CD4-positive, CD25-positive, alpha-beta regulatory T cell (primary cell): Measurements from ENCODE around the gene TLX3. TPM values are rescaled to one million over a fixed set of nuclear protein-coding genes. Genes with fewer than 3 reads are reported as not detected.

Experiments
- ATAC-seq, 2 donors: fragments of 150-1000 bp; cut with Tn5 transposase; one replicate each; pipeline ENCODE4 v1.10.0; 2021; ENCODE audit warnings: low read depth in 2 of 2, moderate number of reproducible peaks in 2 of 2, moderate library complexity in 1 of 2
- DNase-seq, 3 donors: peaks; one replicate each; pipeline versions ENCODE4 v3.0.0 to v3.0.0-alpha.2; 2012 to 2022; ENCODE audit warnings: mixed read lengths in 1 of 3
- H3K27ac ChIP-seq: one replicate; pipeline ENCODE4 v1.7.0; 2013; ENCODE audit warnings: mild to moderate bottlenecking, low read length; ENCODE audit not compliant: insufficient read depth, poor library complexity, severe bottlenecking
- H3K27me3 ChIP-seq: one replicate; pipeline ENCODE4 v1.7.0; 2013; ENCODE audit warnings: low read length; ENCODE audit not compliant: control insufficient read depth, insufficient read depth
- H3K36me3 ChIP-seq: one replicate; pipeline ENCODE4 v1.7.0; 2013; ENCODE audit warnings: mild to moderate bottlenecking, low read length, moderate library complexity; ENCODE audit not compliant: control insufficient read depth, insufficient read depth
- H3K4me1 ChIP-seq: 2 replicates; pipeline ENCODE4 v1.7.0; 2013; ENCODE audit warnings: mild to moderate bottlenecking, low read length; ENCODE audit not compliant: insufficient read depth, control insufficient read depth, poor library complexity, severe bottlenecking
- H3K4me3 ChIP-seq: one replicate; pipeline ENCODE4 v1.7.0; 2013; ENCODE audit warnings: low read depth, mild to moderate bottlenecking, low read length, moderate library complexity
- H3K9me3 ChIP-seq, 2 experiments: 1 replicate in 1 of 2; 2 replicates in 1 of 2; pipeline ENCODE4 v1.7.0; 2013; ENCODE audit warnings: low read length in 2 of 2, mild to moderate bottlenecking in 1 of 2, moderate library complexity in 1 of 2; ENCODE audit not compliant: control insufficient read depth in 2 of 2
- H3K27ac Mint-ChIP-seq, 3 donors: one replicate each; pipeline ENCODE4 v1.8.0; 2020 to 2022; ENCODE audit warnings: mild to moderate bottlenecking in 3 of 3, mixed read lengths in 3 of 3, moderate library complexity in 2 of 3
- H3K27me3 Mint-ChIP-seq: one replicate; pipeline ENCODE4 v1.8.0; 2022; ENCODE audit warnings: mild to moderate bottlenecking, mixed read lengths
- H3K36me3 Mint-ChIP-seq: one replicate; pipeline ENCODE4 v1.8.0; 2020; ENCODE audit warnings: mixed read lengths
- H3K4me1 Mint-ChIP-seq, 4 donors: one replicate each; pipeline ENCODE4 v1.8.0; 2020 to 2022; ENCODE audit warnings: mixed read lengths in 4 of 4, mild to moderate bottlenecking in 1 of 4
- H3K4me3 Mint-ChIP-seq, 4 donors: one replicate each; pipeline ENCODE4 v1.8.0; 2020 to 2022; ENCODE audit warnings: mild to moderate bottlenecking in 4 of 4, mixed read lengths in 4 of 4, moderate library complexity in 3 of 4
- H3K9me3 Mint-ChIP-seq, 7 donors: one replicate each; pipeline ENCODE4 v1.8.0; 2020 to 2022; ENCODE audit warnings: mixed read lengths in 7 of 7, mild to moderate bottlenecking in 3 of 7, moderate library complexity in 2 of 7
- polyA plus RNA-seq, 4 donors: library from polyadenylated mRNA; unstranded; fragments of 300-500 nt; fragmentation: Illumina TruSeq; gene quantifications; one replicate each; pipeline ENCODE4 v1.2.3, GENCODE V29; 2021
- total RNA-seq: library from RNA; stranded (reverse); gene quantifications from one replicate; pipeline ENCODE4 v1.2.3, GENCODE V29; 2022

TLX3 gene
- total and polyA plus RNA-seq, 5 donors from 2014 or later, result not detected

DNA sequence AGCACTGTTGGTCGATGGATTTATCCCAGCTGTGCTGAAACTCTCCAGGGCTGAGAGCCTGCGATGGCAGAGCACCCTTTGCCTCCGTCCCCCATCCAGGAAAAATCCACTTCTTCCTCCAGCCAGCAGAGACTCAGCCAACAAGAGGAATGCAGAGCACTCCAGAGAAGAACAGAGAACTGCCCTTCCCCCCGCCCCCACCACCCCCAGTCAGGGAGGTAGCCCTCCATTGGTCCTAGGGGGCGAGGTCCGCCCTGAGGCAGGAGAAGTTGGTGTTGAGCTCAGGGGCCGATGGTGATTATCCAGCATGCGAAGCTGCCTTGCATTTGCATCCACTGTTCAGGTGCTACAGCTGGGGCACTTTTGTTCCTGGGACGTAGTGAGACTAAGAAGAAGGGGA, 9.0 kb downstream of the TLX3 start:
- H3K27me3 Mint-ChIP-seq, result peaks cover 85% of the 10 kb centered on the region
- H3K4me1 ChIP-seq, result peaks cover 4% of the 10 kb centered on the region
- no peak for ATAC-seq
- H3K36me3 Mint-ChIP-seq, result no peaks in the 10 kb centered on the region
- H3K27me3 ChIP-seq, result peaks cover 28% of the 10 kb centered on the region
- H3K27ac ChIP-seq, result no peak overlapping the region
- H3K4me1 Mint-ChIP-seq, result peaks cover 0 to 13% (median 2%) of the 10 kb centered on the region in 4 donors
- no peak overlapping the region for H3K27ac Mint-ChIP-seq
- H3K9me3 Mint-ChIP-seq, result peaks cover 0 to 6% (median 0%) of the 10 kb centered on the region in 7 donors
- H3K9me3 ChIP-seq, result no peaks in the 10 kb centered on the region
- no peak overlapping the region for H3K4me3 ChIP-seq
- H3K4me3 Mint-ChIP-seq, result no peak overlapping the region
- no peak for DNase-seq
- no peaks in the 10 kb centered on the region for H3K36me3 ChIP-seq

DNA sequence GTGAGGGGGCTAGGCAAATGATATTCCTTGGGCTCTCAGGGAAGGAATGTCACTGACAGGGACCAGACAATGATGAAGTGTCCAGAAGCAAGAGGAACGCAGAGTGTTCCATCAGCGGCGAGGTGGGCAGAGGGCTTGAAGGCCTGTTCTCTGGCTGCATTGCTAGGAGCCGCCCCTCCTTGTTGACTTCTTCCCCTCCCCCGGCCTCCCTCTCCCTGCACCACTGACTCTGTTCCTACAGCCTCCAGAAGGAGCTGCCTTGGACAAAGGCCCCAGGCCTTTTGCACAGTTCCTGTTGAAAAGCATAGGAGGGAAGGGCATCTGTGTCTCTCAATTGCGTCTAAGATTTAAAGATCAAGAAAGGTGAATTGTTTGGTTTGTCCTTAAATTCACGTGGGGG, 12.4 kb downstream of the TLX3 start:
- H3K27me3 Mint-ChIP-seq, result peaks cover 70% of the 10 kb centered on the region
- no peak overlapping the region for H3K27ac ChIP-seq

DNA sequence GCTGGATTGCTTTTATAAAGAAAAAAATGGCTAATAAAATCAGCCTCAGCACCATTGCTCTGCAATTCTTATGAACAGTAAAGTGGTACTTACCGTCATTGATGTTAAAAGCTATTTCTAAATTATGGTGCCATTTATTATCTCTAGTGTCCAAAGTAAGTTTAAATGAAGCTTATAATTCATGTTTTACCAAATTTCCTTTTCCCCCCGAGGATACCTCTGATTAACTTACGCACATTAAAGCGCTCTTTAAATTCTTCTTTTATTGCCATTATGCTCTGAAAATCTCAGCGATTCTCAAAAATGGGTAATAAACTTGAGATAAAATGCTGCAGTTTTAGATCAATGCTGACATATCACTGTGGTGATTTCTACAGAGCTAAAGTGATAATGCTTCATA, 13.5 kb downstream of the TLX3 start:
- Histone ChIP-seq H3K27ac (no peak overlapping the region), H3K27me3 (peaks cover 22% of the 10 kb centered on the region), H3K4me3 (no peak overlapping the region), H3K9me3 (no peaks in the 10 kb centered on the region), H3K36me3 (no peaks in the 10 kb centered on the region), H3K4me1 (no peaks in the 10 kb centered on the region)
- Mint-ChIP-seq H3K4me1 (no peaks in the 10 kb centered on the region), H3K9me3 (peaks cover 0 to 1% (median 0%) of the 10 kb centered on the region in 7 donors), H3K27ac (no peak overlapping the region), H3K36me3 (no peaks in the 10 kb centered on the region), H3K27me3 (peaks cover 59% of the 10 kb centered on the region), H3K4me3 (no peak overlapping the region)
- DNase-seq (no peak), ATAC-seq (no peak)

More for the DNA sequence above, 12.4 kb downstream of the TLX3 start:
- Mint-ChIP-seq H3K9me3 (peaks cover 0 to 1% (median 0%) of the 10 kb centered on the region in 7 donors), H3K27ac (no peak overlapping the region), H3K4me1 (no peaks in the 10 kb centered on the region), H3K4me3 (no peak overlapping the region), H3K36me3 (no peaks in the 10 kb centered on the region)
- no peaks in the 10 kb centered on the region for H3K4me1 ChIP-seq
- DNase-seq, result no peak
- no peaks in the 10 kb centered on the region for H3K9me3 ChIP-seq
- no peak for ATAC-seq
- H3K27me3 ChIP-seq, result peaks cover 28% of the 10 kb centered on the region
- no peaks in the 10 kb centered on the region for H3K36me3 ChIP-seq
- H3K4me3 ChIP-seq, result no peak overlapping the region

DNA sequence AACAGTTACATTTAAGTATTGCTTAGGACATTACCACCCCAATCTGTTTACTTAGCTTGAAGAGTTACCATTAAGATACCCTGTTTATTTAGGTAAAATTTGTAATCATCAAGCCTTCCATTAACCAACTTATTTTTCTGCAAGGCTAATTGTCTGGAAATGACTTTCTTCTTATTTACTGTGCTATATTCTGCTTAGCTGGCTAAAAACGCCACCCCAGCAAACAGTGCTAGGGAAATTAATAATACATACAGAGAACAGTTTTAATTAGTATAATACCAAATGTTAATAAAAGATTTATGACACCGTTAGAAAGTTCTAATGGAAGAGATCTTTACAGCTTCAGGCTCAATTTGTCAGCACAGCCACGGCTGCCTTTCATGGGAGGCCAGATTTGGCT, 14.0 kb downstream of the TLX3 start:
- H3K4me1 Mint-ChIP-seq, result no peaks in the 10 kb centered on the region
- no peak overlapping the region for H3K4me3 Mint-ChIP-seq
- ATAC-seq, result no peak
- Histone ChIP-seq H3K4me1 (no peaks in the 10 kb centered on the region), H3K9me3 (no peaks in the 10 kb centered on the region), H3K4me3 (no peak overlapping the region), H3K36me3 (no peaks in the 10 kb centered on the region), H3K27me3 (peaks cover 24% of the 10 kb centered on the region), H3K27ac (no peak overlapping the region)
- no peak for DNase-seq
- peaks cover 0 to 1% (median 0%) of the 10 kb centered on the region in 7 donors for H3K9me3 Mint-ChIP-seq
- H3K36me3 Mint-ChIP-seq, result no peaks in the 10 kb centered on the region
- H3K27ac Mint-ChIP-seq, result no peak overlapping the region
- H3K27me3 Mint-ChIP-seq, result peaks cover 54% of the 10 kb centered on the region

DNA sequence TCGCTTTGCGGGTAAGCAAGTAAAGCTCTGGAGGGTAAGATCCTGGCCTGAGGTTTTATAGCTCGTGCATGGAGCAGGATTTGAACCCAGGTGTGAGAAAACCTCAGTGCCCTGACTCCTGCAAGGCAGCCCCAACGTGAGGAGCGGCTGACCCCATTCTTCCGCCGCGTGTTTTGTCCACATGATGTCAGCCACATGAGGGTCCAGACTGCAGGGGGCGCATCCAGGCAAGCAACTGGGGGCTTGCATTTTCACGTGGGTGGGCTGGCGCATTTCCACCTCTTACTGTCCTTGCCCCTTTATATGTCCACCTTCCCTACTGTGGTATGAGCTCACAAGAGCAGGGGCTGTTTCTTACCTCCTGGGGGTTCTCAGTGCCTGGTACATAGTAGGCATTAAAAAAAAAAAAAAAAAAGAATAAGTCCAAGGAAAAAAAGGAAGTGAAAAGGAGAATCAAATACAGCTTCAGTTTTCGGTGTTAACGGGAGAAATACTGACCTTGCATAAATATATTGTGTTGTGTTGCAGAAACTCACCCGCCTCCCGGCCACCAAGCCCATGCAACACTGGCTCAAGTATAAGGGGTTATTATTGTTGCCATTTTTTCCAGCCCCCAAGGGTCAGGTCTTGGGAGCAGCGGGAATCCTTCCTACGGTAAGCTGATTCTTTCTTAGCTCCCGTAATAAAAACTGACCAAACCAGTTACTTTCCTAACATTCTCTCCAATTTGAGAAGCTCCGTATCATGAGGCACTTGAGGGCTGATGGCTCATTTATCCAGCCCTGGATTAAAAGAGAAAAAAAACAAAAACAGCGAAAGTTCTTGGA, 15.0 kb downstream of the TLX3 start:
- H3K9me3 Mint-ChIP-seq, result peaks cover 0 to 1% (median 0%) of the 10 kb centered on the region in 7 donors
- Histone ChIP-seq H3K4me1 (no peaks in the 10 kb centered on the region), H3K27me3 (peaks cover 28% of the 10 kb centered on the region), H3K27ac (no peak overlapping the region), H3K9me3 (no peaks in the 10 kb centered on the region), H3K36me3 (no peaks in the 10 kb centered on the region), H3K4me3 (no peak overlapping the region)
- DNase-seq (no peak), ATAC-seq (no peak)
- no peaks in the 10 kb centered on the region for H3K4me1 Mint-ChIP-seq
- peaks cover 44% of the 10 kb centered on the region for H3K27me3 Mint-ChIP-seq
- H3K4me3 Mint-ChIP-seq, result no peak overlapping the region
- no peaks in the 10 kb centered on the region for H3K36me3 Mint-ChIP-seq
- no peak overlapping the region for H3K27ac Mint-ChIP-seq

DNA sequence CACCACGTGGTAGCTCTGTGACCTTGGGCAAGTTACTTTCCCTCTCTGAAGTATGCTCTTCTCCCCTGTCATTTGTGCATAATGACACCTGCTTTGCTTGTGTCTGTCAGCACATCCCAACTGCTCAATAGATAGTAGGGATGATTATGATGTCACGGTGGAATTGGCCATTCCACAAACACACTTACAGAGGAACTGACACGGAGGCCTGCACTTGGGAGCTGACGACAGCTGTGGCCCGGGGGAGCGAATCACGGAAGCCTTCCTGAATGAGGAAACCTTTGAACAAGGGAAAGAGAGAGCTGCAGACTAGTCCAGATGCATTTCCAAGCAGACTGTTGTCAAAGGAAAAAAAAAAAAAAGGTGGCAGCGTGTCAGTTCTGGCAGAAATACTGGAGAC, 21.0 kb downstream of the TLX3 start:
- Histone ChIP-seq H3K4me1 (no peaks in the 10 kb centered on the region), H3K4me3 (no peak overlapping the region), H3K9me3 (no peaks in the 10 kb centered on the region), H3K36me3 (no peaks in the 10 kb centered on the region), H3K27ac (no peak overlapping the region), H3K27me3 (peaks cover 8% of the 10 kb centered on the region)
- DNase-seq, result no peak
- no peak for ATAC-seq
- H3K4me3 Mint-ChIP-seq, result no peak overlapping the region
- no peaks in the 10 kb centered on the region for H3K4me1 Mint-ChIP-seq
- H3K27ac Mint-ChIP-seq, result no peak overlapping the region
- no peaks in the 10 kb centered on the region for H3K36me3 Mint-ChIP-seq
- H3K9me3 Mint-ChIP-seq, result peaks cover 0 to 4% (median 0%) of the 10 kb centered on the region in 7 donors
- H3K27me3 Mint-ChIP-seq, result peaks cover 25% of the 10 kb centered on the region

DNA sequence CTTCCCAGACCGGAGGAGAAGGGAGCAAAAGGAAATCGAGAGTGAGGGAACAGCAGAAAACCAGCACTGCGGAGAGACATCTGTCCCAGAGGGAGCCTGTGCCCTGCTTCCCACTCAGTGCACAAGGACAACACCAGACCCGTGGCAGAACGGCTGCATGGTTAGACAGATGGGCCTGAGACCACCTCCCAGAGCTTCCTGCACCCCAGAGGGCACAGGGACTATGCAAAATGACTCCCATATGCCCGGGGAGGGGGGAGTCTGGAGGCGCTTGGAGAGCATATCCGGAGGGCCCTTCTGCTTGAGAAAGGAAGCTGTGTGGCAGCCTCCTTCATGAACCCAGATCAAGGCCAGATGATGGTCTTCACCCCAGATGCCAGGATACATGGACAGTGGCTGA, 26.6 kb downstream of the TLX3 start:
- Mint-ChIP-seq H3K4me3 (no peak overlapping the region), H3K27me3 (peaks cover 39% of the 10 kb centered on the region), H3K27ac (no peak overlapping the region), H3K4me1 (peaks cover 0 to 12% (median 0%) of the 10 kb centered on the region in 4 donors), H3K9me3 (peaks cover 0 to 4% (median 0%) of the 10 kb centered on the region in 7 donors), H3K36me3 (no peaks in the 10 kb centered on the region)
- H3K27ac ChIP-seq, result no peak overlapping the region
- H3K4me1 ChIP-seq, result no peaks in the 10 kb centered on the region
- DNase-seq (no peak), ATAC-seq (no peak)
- no peaks in the 10 kb centered on the region for H3K36me3 ChIP-seq
- H3K9me3 ChIP-seq, result no peaks in the 10 kb centered on the region
- H3K27me3 ChIP-seq, result peaks cover 17% of the 10 kb centered on the region
- H3K4me3 ChIP-seq, result no peak overlapping the region
